Measurements from ENCODE around the gene S100A1.
"Not testable (repeated sequence)": the region's sequence is repeated elsewhere in the genome, so short reads cannot be mapped to it uniquely, and the experiment has no call there.

Gene S100A1

DNA sequence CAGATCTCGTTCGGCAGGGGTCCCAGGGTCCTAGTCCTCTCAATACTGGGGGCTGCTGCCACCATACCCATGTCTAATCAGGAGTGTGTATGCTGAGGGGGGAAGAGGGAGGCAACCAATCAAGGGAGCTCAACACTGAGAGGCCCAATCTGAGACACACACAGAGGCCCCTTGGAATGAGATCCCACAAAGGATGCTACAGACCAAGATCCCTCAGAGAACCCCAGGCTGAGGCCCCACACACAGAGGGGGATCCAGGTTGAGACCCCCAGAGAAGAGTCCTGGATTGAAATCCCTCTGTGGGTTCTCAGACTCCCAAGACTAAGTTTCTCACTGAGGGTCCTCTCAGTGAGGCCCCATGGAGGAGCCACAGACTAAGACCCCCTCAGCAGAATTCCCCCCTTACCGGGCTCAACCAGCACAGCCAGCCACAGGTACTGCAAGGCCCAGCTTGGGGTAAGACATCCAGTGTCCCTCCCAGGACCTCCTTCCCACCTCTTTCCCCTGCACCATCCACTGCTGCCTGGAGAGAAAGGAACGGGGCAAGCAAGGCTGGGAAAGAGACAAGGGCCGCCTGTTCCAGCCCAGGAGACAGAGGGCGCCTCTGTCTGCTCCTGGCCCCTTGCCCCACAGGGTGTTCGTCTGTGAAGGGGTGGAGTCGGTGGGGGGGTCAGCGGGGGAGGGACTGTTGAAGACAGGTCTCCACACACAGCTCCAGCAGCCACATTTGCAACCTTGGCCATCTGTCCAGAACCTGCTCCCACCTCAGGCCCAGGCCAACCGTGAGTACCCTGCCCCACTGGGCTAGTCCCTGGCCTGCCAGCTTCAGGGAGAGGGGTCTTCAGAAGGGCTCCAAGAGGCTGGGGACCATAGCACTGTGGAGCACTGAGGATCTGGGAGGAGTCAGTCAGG lies at the start of gene S100A1:
TSS of gene S100A1 (plus strand) at position 720 of the 912 bp plus-strand sequence. CDS start 2,088 bp downstream, outside the sequence.
- DNase-seq: no peak

DNA sequence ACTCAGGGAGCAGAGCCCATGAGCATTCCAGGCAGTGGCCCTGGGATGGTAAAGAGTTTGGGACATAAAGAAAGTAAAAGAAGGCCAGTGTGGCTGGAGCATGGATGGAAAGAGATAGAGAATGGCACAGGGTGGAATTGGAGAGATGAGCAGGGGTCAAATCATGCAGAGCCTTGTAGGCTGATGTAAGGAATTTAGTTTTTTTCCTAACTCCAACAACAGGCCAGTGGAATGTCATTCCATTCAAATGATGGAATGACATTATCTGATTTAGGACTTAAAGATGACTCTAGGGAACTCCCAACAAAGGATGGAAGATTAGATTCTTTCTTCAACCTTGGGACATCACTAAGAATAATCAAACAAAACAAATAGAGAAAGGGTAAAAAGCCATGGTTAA lies 49.7 kb upstream of the S100A1 start:
- no peak for DNase-seq

DNA sequence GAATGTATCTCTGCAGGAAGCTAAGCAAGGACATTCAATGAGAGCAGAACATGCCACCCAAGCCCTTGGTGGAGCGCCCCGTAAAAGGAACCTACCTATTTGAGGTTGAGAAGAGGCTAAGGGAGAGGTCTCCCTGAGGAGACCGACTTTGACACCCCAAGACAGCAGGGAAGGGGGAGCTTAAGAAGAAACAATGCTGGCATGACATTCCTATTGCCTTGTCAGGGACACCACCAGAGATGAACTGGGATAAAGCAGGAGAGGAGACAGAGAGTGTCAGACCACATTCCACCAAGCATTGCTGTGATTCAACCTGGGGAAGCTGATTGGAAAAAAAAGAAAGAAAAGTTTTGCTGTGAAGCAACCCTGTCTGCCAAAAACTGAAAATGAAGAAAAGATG lies 49.3 kb upstream of the S100A1 start:
- no peak for DNase-seq

DNA sequence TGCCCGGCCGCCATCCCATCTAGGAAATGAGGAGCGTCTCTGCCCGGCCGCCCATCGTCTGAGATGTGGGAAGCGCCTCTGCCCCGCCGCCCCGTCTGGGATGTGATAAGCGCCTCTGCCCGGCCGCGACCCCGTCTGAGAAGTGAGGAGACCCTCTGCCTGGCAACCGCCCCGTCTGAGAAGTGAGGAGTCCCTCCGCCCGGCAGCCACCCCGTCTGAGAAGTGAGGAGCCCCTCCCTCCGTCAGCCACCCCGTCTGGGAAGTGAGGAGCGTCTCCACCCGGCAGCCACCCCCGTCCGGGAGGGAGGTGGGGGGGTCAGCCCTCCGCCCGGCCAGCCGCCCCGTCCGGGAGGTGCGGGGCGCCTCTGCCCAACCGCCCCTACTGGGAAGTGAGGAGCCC lies 45.4 kb upstream of the S100A1 start:
- DNase-seq: not testable (repeated sequence)

DNA sequence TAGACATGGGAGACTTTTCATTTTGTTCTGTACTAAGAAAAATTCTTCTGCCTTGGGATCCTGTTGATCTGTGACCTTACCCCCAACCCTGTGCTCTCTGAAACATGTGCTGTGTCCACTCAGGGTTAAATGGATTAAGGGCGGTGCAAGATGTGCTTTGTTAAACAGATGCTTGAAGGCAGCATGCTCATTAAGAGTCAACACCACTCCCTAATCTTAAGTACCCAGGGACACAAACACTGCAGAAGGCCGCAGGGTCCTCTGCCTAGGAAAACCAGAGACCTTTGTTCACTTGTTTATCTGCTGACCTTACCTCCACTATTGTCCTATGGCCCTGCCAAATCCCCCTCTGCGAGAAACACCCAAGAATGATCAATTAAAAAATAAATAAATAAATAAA lies 44.7 kb upstream of the S100A1 start:
- DNase-seq: not testable (repeated sequence)

DNA sequence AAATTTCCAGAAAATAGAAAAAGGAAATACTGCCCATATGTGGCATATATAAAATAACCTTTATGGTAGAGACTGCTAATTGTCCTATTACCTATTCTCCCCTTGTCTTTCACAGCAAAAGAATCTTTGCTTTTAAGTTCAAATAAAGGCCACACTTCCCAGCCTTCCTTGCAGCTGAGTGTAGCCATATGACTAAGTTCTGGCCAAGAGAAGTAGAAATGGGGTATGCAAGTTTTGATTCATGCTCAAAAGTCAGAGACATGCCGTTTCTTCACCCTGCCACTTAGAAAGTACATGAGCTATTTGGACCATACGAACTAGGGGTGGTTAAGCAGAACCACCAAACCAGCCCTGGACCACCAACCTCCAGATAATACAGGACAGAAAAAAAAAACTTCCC lies 44.3 kb upstream of the S100A1 start:
- no peak for DNase-seq

DNA sequence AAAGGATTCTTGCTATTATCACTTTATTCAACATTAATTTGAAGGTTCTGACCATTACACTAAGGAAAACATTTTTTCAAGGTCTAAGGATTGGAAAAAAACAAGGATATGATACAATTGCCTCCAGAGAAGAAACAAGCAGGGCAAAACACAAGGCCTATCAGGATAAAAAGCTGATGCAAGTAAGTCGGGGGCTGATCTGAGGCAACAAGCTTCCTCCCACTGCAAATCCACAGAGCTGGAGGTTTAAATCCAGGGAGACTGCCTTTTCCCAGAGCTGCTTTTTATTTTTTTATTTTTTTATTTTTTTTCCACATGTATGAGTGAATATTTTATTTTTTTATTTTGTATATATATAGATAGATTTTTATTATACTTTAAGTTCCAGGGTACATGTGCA lies 43.2 kb upstream of the S100A1 start:
- DNase-seq: no peak

DNA sequence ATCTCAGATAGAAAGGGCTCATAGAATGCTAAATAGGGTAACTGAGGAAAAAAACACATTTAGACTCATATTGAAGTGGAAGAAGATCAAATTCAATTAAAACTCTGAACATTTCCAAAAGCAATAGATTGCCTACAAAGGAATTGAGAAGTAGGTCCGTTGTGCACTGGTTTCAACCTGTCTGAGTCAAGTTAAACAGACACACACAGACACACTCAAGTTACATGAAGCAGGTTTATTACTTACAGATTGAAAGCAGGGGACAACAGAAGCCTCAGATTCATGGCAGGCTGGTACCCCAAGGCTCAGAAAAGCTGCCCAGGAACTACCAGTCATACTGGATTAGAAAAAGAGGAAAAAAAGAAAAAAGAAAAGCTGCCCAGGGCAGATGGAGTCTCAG lies 41.9 kb upstream of the S100A1 start:
- no peak for DNase-seq

DNA sequence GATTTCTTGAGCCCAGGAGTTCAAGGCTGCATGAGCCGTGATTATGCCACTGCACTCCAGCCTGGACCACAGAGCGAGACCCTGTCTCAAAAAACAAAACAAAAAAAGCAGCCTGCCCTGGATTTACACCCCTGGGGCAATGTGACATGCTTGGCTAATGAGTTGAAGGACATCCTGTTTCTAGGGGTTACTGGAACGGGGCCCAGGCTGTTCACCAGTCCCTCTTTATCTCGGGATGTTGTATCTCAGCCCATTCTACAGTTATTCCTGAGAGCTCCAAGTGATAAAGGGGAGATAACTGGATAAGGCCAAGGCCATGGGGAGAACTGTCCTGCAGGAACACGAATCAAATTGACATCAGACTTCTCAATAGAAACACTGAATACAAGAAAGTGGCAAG lies 40.9 kb upstream of the S100A1 start:
- DNase-seq: no peak

DNA sequence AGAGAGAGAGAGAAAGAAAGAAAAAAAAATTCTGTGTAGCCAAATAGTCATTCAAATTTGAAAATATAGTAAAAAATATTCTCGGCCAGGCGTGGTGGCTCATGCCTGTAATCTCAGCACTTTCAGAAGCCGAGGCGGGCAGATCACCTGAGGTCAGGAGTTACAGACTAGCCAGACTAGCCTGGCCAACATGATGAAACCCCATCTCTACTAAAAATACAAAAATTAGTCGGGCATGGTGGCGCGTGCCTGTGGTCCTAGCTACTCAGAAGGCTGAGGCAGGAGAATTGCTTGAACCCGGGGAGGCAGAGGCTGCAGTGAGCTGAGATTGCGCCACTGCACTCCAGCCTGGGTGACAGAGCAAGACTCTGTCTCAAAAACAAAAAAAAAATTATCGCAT lies 40.2 kb upstream of the S100A1 start:
- DNase-seq: not testable (repeated sequence)

DNA sequence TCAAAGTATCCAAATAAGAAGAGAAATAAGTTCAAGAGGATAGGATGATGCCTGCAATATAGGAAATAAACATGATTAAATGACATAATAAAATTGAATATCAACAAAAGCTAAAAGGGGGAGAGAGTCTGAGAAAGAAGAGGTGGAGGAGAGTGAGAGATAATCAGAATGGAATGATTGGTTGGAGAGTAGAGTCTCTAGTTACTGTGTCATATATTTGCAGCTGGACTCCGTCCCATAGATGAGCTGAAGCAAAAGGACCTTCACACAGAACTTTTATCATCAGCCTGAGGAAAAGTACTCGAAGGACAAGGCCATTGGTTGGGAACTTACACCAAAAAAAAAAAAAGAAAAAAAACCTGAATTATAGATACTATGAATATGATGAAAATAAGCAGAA lies 39.8 kb upstream of the S100A1 start:
- no peak for DNase-seq

DNA sequence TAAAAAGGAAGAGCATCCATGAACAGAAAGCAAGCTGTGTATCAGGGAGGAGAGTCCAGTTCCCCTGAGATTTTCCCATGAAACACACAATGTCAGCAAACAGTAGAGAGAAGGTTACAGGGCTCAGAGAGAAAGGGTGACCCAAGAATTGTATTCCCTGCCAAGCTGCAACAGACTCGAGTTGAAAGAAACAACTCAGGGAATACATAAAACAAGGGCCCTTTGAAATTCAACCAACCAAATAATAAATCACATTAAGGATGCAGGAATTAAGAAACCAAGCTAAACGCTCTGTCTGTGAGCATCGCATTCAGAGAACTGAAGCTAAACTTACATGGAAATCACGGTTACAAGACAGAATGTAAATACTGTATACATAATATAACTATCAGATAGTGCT lies 35.5 kb upstream of the S100A1 start:
- no peak for DNase-seq

DNA sequence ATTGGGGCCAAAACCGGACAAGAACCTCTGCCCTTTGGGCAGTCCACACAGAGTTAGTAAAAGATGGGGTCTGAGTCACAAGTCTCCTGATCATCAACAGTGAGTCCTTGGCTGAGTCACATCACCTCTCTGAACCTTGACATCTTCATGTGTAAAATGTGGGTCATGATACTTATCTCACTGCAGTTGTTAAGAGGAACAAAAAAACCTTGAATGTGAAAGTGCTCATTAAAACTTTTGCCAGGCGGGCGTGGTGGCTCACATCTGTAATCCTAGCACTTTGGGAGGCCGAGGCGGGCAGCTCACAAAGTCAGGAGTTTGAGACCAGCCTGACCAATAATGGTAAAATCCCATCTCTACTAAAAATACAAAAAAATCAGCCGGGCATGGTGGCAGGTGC lies 31.0 kb upstream of the S100A1 start:
- DNase-seq: no peak

DNA sequence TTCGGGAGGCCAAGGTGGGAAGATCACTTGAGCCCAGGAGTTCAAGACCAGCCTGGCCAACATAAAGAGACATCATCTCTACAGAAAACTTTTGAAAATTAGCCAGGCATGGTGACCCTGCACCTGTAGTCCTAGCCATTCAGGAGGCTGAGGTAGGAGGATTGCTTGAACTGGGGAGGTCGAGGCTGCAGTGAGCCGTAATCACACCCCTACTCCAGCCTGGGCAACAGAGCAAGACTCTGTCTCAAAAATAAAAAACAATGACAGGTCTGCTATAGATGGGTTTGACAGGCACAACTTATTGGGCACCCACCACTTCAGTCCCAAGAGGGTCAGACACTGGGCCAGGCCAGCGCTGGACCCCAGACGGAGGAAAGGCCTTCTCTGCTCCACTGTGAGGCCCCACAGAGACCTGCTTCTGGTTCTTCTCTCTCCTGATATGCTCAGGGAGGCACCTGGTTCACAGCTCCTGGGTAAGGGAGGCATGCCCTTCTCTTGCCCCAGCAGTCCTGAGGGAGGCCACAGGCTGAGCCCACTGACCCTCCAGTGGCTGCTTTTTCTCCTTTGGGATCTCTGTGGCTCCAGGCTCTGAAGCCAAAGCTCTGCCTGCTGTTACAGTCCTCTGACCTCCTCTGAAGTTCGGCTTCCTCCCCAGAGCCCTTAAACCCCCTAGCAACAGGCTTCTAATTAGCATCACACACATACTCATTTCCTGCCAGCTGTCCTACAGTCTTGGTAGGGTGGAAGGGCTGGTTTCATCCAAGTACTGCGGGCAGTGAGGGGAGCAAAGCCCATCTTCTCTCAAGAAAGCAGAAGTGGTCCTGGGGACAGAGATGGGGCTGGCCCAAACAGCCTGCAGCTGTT lies 29.7 kb upstream of the S100A1 start:
- no peak for DNase-seq

DNA sequence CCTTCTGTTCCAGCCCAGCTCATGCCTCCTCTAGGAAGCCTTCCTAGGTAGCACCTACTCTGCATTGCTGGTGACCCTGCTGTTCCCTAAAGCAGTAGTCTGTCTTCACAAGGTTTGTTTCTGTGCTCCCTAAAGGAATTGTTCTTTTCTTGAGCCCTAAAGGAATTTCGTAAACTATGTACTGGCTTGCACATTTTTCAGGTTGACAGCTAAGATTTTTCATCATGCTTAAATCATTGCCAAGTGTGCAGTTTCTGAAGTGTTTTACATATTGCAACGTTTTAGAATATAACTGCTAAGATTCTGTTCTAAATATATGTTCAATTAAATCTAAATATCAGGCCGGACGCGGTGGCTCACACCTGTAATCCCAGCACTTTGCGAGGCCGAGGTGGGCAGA lies 28.4 kb upstream of the S100A1 start:
- no peak for DNase-seq

DNA sequence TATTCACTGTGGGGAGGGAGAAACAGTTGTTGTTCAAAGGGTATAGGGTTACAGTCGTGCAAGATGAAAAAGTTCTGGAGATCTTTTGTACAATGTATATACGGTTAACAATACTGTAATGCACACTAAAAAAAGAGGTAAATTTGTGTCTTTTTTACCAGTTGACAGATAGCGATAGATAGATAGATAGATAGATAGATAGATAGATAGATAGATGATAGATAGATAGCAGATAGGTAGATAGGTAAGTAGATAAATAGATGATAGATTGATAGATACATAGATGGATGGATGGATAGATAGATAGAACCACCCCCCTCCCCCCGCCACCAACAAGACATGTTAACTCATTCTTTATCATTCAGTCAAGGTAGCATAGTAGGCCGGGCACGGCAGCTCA lies 25.5 kb upstream of the S100A1 start:
- no peak for DNase-seq

DNA sequence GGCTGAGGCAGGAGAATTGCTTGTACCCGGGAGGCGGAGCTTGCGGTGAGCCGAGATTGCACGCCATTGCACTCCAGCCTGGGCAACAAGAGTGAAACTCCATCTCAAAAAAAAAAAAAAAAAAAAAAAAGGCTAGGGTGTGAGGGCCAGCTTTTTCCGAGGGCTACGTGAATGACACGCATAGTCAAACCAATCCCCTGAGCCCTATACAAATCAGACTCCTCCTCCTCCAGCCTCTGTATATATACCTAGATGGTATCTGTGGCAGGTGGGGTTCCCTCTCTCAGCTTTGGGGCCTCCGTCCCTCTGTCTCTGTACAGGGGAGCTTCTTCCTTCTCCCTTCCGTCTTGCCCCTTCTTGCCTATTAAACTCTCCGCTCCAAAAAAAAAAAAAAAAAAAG lies 22.0 kb upstream of the S100A1 start:
- no peak for DNase-seq

DNA sequence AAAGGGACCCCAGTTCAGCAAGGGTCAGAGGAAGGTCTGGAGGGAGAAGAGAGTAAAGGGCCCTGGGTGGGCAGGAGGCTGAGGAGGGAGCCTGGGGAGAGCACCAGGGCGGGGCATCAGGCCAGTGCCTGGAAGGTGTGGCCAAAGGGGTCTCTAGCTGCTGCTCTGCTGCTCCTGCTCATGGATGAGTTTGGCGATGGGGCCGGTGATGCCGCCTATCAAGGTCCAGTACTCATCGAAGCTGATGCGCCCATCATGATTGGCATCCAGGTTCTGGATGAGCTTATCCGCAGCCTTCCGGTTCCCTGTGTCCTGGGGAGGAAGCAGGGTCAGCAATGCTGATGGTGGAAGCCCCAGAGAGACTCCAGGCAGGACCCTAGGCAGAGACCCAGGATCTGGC lies 20.9 kb upstream of the S100A1 start:
- DNase-seq: no peak

DNA sequence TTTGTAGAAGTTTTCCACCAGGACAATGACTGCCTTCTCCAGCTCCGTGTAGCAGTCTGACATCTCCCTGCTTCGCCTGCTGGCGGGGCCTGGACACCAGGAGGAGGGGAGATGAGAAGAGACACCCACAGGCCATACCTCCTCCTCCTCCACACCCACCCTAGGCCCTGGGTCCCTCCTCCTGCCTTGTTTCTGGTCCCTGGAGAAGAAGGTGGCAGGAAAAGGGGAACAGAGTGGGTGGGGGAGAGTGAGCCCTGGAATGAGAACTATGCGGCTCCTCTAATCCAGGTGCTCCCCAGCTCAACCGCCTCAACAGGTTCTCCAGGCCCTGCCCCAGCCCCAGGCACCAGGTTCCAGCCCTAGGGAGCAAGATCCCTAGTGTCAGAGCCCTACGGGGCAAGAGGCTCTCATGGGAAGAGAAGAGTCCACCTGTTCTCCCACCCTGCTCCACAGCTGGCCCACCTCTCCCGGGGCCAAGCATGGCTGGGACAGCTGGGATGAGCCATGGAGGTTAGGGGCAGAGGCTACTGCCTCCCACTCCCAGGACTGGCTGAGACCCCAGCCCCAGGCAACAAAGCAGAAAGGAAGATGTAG lies 20.0 kb upstream of the S100A1 start:
- DNase-seq: no peak

DNA sequence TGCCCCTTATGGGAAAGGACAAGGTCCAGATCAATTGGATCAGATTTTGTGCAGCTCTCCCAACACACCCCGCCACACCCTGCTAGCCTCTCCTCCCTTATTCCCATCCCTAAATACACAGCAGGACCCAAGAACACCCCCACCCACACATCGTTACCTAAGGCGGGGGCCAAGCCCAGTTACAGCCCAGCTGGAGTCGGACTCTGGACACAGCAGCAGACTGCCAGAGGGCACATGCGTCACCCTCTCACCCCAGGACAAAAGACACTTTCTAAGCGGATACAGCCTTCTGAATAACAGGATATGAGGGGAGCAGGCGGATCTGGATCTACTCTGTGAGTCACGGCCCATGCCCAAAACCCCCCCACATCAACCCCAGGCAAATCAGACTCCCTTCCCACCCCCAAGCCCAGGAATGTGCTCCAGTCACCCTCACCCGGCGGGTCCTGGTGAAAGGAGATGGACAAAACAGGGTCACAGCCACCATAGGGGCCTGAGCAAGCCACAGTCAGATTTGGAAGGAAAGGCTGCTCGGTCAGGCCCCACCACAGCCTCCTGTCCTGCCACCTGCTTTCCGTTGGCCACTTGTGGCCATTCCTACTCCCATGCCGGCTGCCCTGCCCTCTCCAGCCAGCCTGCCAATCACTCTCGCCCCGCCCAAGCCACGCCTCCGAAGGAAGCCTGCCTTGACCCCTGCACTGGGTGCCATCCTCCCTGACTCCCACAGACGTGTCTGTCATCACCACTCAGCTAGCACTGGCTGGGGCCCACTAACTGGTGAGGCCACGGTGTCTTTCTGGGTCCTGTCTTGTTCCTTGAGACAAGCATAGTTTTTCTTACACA lies 19.3 kb upstream of the S100A1 start:
- DNase-seq: no peak

DNA sequence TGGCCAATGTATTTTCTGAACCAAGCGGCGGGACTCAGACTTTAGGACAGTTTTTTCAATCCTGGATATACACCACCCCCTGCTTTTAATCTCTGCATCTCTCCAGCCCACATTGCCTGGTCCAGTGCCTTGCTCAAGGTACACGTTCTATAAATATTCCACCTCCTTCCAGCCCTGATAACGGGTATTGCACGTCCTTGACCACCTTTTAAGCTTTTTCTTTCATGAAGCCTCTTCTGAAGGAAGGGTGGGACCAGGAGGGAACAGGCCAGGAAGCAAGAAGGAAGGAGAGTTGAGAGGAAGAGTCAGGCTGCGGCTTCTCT lies 18.7 kb upstream of the S100A1 start:
- DNase-seq: no peak

DNA sequence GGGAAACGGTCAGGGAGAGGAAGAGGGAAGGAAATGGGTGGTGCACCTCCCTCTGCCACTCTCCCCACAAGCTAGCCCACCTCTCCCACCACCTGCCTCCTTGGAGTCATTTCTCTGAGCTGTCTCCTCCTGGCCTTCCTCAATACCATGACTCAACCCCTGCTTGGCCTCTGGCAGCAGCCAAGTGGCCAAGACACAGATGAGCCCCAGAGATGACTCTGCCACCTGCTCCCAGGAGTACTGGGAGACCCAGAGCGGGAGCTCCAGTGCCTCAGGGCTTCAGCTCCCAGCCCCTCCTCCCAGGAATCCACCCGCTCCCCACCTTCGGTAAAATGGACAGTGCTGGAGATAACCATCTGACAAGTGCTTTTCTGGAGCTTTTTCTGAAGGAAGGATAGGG lies 17.9 kb upstream of the S100A1 start:
- DNase-seq: no peak

DNA sequence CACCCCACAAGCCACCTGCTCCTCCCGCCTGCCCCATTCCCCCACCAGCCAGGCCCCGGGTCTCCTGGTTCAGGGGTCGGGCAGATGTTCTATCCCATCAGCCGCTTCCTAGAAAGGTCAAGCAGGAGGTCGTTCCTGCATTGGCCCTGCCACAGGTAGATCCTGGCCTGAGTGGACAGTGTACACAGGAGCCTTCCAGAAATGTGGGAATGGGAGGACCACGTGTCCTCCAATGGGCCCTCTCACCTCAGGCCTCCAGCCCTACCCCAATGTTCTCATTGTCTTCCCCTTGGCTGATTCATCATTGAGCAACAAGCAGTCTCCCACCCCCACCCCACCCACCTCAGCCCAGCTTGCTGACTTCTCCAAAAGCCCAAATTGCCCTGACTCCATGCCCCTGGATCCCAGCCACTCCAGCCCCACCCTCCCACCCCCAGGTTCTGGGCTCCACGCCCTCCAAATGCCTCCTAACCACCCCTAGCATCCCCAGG lies 17.4 kb upstream of the S100A1 start:
- DNase-seq: no peak

All from NCI-H1105 treated with DMSO at 0.1 percent for 48 hours (cell line).